Type B pancreatic cell (in vitro differentiated cells): ENCODE results near the gene RABL2A. TPM values are rescaled to one million over a fixed set of nuclear protein-coding genes. Genes with fewer than 3 reads are reported as not detected.
"Not testable (repeated sequence)": the region's sequence is repeated elsewhere in the genome, so short reads cannot be mapped to it uniquely, and the experiment has no call there.

ENCODE experiments used
- DNase-seq: peaks from one replicate; pipeline ENCODE4 v3.0.0; 2021; ENCODE audit warnings: mixed read lengths; ENCODE audit not compliant: unreplicated experiment; ENCODE audit errors: extremely low spot score
- H3K27ac Mint-ChIP-seq: 2 replicates; pipeline ENCODE4 v1.8.0; 2021; ENCODE audit warnings: mild to moderate bottlenecking, mixed read lengths
- H3K27me3 Mint-ChIP-seq: 2 replicates; pipeline ENCODE4 v1.8.0; 2021; ENCODE audit warnings: mixed read lengths
- H3K36me3 Mint-ChIP-seq: 2 replicates; pipeline ENCODE4 v1.8.0; 2021; ENCODE audit warnings: mixed read lengths
- H3K4me1 Mint-ChIP-seq: one replicate; pipeline ENCODE4 v1.8.0; 2021; ENCODE audit warnings: mixed read lengths; ENCODE audit not compliant: unreplicated experiment
- H3K4me3 Mint-ChIP-seq: 2 replicates; pipeline ENCODE4 v1.8.0; 2021; ENCODE audit warnings: mild to moderate bottlenecking, mixed read lengths
- H3K9me3 Mint-ChIP-seq: 2 replicates; pipeline ENCODE4 v1.8.0; 2021; ENCODE audit warnings: mixed read lengths
- microRNA-seq: library from miRNA; unstranded; fragments of <30 nt; microRNA quantifications from one replicate; pipeline ENCODE4, GENCODE V29; 2020
- total RNA-seq: library from RNA; stranded (reverse); gene quantifications from 2 replicates; pipeline ENCODE4 v1.2.1, GENCODE V29; 2021; ENCODE audit warnings: low replicate concordance
- TF ChIP-seq, protein P1 (sequence below): fragments of 200-600 bp; sonication (generic); conservative IDR thresholded peaks from 2 replicates; pipeline ENCODE4 v1.5.0; 2021; ENCODE audit warnings: antibody characterized with exemption, mild to moderate bottlenecking

Gene RABL2A
- total RNA-seq, 1 donor from 2014 or later, result 47.0 TPM

DNA sequence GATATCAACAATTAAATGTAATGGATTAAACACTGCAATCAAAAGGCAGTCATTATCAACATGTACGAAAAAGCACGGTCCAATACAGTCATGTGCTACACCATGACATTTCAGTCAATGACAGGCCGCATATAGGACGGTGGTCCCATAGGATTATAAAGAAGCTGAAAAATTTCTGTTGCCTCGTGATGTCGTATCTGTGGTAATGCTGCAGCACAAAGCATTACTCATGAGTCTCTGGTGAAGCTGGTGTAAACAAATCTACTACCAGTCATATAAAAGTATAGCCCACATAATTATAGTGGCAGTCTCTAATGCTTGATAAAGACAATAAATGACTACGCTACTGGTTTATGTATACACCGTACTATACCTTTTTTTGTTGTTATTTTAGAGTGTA is 58.4 kb downstream of the RABL2A start:
- Mint-ChIP-seq H3K27me3 (peaks cover 6% of the 10 kb centered on the region), H3K27ac (no peak overlapping the region), H3K4me3 (no peak overlapping the region), H3K9me3 (no peaks in the 10 kb centered on the region), H3K36me3 (no peaks in the 10 kb centered on the region), H3K4me1 (no peaks in the 10 kb centered on the region)
- DNase-seq, result no peak
- TF ChIP-seq, protein P1, sequence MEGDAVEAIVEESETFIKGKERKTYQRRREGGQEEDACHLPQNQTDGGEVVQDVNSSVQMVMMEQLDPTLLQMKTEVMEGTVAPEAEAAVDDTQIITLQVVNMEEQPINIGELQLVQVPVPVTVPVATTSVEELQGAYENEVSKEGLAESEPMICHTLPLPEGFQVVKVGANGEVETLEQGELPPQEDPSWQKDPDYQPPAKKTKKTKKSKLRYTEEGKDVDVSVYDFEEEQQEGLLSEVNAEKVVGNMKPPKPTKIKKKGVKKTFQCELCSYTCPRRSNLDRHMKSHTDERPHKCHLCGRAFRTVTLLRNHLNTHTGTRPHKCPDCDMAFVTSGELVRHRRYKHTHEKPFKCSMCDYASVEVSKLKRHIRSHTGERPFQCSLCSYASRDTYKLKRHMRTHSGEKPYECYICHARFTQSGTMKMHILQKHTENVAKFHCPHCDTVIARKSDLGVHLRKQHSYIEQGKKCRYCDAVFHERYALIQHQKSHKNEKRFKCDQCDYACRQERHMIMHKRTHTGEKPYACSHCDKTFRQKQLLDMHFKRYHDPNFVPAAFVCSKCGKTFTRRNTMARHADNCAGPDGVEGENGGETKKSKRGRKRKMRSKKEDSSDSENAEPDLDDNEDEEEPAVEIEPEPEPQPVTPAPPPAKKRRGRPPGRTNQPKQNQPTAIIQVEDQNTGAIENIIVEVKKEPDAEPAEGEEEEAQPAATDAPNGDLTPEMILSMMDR, result no peak

DNA sequence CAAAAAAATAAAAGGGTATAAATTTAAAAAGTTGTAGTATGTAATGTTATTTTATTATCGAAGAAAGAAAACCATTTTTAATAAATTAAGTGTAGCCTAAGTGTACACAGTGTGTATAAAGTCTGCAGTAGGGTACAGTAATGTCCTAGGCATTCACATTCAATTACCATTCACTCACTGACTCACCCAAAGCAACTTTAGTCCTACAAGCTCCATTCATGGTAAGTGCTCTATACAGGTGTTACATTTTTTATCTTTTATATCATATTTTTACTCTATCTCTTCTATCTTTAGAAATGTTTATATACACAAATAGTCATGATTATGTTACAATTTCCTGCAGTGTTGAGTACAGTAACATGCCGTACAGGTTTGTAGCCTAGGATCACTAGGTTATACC is 59.5 kb downstream of the RABL2A start:
- Mint-ChIP-seq H3K27ac (no peak overlapping the region), H3K4me3 (no peak overlapping the region), H3K36me3 (no peaks in the 10 kb centered on the region), H3K9me3 (no peaks in the 10 kb centered on the region), H3K4me1 (no peaks in the 10 kb centered on the region), H3K27me3 (peaks cover 6% of the 10 kb centered on the region)
- DNase-seq, result no peak
- TF ChIP-seq, protein P1, result no peak

DNA sequence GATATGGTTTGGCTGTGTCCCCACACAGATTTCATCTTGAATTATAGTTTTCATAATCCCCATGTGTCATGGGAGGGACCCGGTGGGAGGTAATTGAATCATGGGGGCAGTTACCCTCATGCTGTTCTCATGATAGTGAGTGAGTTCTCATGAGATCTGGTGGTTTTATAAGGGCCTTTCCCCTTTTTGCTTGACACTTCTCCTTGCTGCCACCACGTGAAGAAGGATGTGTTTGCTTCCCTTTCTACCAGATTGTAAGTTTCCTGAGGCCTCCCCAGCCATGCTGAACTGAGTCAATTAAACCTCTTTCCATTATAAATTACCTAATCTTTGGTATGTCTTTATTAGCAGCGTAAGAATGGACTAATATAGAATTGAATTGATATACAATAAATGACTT is 63.8 kb downstream of the RABL2A start:
- not testable (repeated sequence) for H3K9me3 Mint-ChIP-seq, H3K27ac Mint-ChIP-seq, H3K4me3 Mint-ChIP-seq, H3K36me3 Mint-ChIP-seq, H3K4me1 Mint-ChIP-seq, H3K27me3 Mint-ChIP-seq, DNase-seq

Small RNA genes lying within 50 kb of the gene (microRNA-seq; reads per million reads assigned to microRNA genes)
- gene MIR1302-3, result not detected

Other genes starting within 250 kb of the RABL2A start
- 32.8 and 41.7 TPM in 2 replicates for gene ZNG1B, start 189.6 kb upstream of the RABL2A start, total RNA-seq
- 0.48 TPM in 1 of 2 replicates, not detected in the other for gene FOXD4L1, start 128.6 kb upstream of the RABL2A start, total RNA-seq
- gene SLC35F5, start 129.4 kb downstream of the RABL2A start, total RNA-seq, result 58.3 and 65.1 TPM in 2 replicates